GM12801 (cell line): ENCODE measurements around the gene LRRFIP2.

Source experiments
- CTCF ChIP-seq: IDR thresholded peaks from one replicate; pipeline ENCODE4 v1.5.1; 2011; ENCODE audit warnings: control low read depth; ENCODE audit not compliant: insufficient read length; ENCODE audit errors: extremely low read depth

Gene LRRFIP2

GRCh38 chr3:37056826-37057225 lies 117.6 kb downstream of the LRRFIP2 start:
- no peak for TF ChIP-seq CTCF

DNA sequence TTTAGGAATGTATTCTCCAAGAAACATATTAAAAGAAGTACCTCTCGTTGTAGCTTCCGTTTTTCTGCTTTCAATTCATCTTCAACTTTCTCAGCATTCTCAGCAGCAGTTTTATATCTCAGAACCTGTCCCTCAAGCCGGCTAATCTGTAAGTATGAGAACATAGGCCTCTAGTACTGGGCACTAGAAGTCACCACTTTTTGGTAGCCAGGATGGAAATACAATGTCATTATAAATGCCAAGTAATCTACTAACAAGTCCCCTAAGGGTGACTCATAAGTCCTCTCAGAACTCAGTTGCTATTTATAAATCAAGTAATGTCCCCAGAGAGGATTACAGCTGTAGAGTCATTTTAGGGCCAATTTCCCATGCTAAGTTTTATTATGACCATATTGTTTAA lies 120.0 kb downstream of the LRRFIP2 start:
- TF ChIP-seq CTCF, result no peak

DNA sequence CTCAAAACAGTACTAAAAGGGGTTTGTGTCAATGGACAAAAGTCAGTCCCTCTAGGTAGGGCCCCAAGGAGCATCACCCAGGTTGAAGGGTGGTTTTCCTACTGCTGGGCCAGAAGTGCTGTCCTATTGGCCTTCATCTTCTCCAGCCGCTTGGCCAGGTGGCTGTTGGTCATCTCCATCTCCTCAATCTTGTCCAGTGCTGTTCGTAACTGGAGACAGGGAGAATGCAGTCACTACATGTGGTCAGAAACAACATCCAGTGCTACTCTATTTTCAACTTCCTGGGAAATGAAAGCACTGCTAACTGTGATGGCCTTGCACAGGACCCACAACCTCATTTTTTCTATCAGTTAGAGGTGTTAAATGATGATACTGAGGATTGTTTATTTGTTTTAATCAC lies 120.6 kb downstream of the LRRFIP2 start:
- TF ChIP-seq CTCF, result no peak

GRCh38 chr3:37053337-37053736 lies 121.0 kb downstream of the LRRFIP2 start:
- TF ChIP-seq CTCF, result no peak

DNA sequence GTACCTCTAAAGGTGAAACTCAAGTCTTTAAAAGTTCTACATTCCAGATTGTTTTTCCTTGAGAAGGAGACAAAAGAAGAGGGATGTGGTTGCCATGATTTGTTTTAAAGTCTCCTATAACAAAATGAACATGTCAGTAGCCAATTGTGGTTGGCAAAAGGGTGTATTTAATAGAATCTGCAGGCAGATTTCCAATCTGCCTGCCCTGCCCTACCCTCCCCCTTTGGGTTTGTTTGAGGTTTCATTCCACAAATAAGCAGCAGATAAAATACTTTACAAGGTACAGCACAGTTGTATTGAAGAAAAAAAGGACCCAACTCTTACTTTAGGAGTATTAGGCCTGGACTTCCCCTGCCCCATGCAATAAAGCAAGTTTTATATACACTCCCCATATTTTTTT lies 121.5 kb downstream of the LRRFIP2 start:
- TF ChIP-seq CTCF, result no peak

- TF ChIP-seq CTCF, result no peak
Measured at GRCh38 chr3:37050282-37050681, 124.1 kb downstream of the LRRFIP2 start.

DNA sequence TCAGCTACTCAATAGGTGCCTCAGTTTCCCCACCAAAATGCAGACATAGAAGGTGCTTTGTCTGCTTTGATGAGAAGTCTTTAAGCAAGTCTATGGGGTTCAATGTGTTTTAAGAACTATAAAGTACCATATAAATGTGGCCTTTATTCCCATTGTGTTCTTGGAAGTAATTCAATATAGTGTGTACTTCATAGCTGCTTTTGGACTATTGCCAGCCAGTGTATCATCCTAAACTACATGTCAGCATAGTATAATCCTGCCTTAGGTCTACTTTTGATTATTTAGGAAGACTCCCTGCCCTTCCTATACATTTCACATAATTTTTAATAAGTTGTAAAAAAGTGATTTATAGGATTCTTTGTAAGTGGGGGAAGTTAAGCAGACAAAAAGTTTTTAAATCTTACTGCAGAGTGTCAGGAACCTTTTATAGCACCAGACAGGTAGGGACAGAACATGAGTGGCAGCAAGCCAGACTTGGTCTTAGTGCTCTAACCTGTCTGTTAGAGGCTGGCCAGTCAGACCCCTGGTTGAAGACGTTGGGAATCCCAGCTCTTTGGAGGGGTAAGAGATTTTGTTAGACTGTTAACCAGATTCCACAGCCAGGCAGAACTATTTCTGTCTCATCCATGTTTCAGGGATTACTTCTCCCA lies 132.7 kb downstream of the LRRFIP2 start:
- TF ChIP-seq CTCF, result no peak
